Putamen (tissue), 1 donor: ENCODE results near the gene ANXA11.

Source experiments
- DNase-seq: peaks from one replicate; pipeline ENCODE4 v3.0.0-alpha.2; 2016; ENCODE audit warnings: low spot score

ANXA11 gene

DNA sequence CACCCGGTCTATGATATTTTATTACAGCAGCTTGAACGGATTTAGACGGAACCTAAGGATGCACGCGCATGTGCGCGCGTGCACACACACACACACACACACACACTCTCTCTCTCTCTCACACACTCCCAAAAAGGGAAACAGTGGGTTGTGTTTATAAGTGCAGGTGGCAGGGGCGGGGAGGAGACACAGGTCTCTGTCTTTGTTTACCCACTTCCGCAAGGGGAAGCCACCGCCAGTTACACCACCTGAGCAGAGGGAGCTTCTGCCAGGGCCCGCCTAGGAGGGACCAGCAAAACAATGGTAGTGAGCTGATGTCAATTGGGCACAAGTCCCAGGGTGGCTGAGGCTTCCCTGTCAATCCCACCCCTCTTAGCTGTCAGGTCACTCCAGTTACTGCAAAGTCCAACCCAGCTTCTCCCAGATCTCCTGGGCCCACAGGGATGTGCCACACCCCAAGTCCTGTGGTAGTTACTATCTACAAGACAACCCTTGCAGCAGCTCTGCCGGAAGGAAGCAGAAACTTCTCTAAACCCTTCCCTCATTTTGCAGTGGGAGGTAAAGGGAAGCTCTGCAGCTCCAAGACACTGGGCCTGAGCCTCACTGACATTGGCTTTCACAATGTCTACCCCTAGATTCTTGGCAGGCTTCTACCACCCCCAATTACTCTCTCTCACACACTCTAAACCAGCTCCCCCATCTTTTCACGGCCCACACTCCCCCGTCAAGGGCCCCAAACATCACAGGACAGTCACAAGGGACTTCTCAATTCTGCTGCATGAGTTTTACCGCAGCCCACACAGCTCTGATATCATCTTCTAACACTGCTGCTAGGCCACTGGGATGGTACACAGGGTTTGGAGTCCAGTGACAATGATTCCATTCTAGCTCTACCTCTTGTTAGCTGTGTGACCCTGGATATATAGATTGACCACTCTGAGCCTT, 17.6 kb downstream of the ANXA11 start:
- no peak for DNase-seq

DNA sequence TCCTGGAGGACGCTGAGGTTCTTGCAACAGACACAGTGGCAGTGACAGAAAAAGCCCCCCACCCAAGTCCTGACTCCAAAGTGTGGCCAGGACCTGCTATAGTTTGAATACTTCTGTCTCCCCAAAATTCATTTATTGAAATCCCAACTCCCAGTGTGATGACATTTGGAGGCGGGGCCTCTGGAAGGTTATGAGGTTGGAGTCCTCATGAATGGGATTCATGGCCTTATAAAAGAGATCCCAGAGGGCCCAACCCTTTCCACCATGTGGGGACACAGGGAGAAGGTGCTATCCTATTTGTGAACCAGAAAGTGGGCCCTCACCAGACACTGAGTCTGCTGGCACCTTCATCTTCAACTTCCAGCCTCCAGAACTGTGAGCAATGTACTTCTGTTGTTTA, 18.3 kb downstream of the ANXA11 start:
- no peak for DNase-seq

DNA sequence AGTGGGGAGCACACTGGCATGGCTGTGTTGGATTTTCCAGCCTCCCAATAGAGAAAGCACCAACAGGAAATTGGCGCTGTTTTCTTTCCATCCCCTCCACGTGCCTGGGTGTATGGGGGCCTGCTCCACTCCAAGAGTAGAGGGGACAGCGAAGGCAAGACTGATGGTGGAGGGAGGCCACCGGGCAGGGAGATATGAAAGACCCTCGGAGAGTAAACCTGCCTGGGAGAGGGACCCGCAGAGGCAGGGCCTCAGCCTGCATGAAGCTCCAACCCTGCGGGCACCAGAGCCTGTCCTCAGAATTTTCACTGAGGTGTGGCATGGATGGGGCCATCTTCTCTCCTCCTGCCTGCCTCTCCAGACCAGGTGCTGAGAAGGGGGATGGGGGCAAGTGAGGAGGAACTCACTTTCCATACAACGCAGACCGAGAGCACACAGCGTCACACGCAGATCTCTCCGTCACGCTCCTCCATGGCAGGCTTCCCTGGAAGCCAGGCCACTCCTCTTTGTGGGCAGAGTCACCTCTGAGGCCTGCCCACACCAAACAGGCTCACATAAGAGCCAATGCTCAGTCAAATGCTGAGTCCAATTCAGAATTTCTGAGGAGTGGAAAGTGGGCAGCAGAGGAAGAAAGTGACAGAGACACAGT, 18.8 kb downstream of the ANXA11 start:
- no peak for DNase-seq

DNA sequence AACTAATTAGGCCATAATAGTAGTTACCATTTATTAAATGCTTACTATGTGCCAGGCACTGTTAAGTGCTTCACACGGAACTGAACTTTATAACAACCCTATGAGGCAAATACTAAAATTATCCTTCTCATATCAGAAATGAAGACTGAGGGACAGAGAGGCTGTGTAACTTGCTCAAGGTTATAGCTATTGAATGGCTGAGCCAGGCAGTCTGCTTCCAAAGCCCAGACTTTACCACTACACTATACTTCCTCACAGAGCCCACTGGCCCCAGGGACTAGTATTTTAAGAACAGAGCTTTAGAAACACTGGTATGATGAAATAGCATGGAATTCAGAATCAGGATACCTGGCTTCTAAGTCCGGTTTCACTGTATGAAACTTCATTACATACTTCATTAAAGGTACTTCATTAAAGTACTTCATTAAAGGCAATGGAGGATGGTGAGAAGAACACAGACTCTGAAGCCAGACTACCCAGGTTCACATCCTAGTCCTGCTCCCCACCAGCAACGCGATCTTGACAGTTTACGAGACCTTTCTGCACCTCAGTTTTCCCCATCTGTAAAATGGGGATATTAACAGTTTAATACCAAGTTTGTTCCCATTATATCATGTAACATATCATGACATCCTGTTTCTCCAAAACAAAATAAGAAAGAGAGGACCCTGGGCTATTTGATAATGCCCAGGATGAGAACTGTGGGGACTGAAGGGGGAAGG, 19.6 kb downstream of the ANXA11 start:
- no peak for DNase-seq

DNA sequence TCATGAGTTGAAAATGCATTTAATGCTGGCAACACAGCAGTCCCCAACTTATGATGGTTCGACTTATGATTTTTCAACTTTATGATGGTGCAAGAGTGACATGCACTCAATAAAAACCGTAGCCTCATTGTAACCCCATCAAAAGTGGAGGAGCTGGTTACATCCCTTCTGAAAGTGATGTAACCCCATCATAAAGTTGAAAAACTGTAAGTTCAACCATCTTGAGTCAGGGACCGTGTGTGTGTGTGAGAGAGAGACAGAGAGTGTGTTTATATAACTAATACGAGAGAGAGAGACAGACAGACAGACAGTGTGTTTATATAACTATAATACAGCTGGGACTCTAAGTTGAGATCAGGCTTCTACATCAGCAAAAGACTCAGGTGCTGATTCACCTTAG, 21.0 kb downstream of the ANXA11 start:
- no peak for DNase-seq

DNA sequence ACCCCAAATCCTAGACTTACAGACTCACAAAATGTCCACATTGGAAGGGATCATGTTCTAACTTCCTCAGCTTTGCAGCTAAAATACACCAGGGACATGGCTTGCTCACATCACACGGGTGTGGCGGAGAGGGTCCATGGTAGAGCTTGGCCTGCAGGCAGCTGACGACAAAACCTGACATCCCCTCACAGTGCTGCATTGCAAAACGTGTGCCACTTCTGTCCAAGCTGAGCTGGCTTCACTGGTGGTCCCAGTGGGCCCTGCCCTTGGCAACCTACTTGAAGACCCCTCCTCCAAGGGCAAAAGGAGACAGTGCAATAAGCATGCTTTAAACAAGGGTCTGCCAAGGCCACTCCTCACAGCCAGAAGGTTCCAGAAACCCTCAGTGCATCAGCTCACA, 21.9 kb downstream of the ANXA11 start:
- no peak for DNase-seq

DNA sequence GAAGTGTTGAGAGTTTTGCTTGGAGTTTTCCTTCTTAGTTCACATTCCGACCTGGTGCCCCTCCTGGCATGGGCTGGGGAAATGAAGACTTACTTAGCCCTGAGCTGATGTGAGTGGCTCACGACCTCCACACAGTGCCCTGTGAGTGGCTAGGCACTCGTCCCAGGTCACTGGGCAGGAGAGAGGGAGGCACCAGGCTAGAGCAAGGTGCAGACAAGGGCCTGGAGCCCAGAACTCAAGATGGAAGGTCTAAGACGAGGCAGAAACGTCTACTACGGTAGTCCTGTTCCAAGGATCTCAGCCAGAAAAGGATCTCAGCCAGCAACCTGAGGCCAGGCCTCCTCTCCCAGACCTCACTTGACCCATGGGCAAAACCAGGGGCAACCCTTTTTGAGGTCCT, 22.4 kb downstream of the ANXA11 start:
- no peak for DNase-seq

DNA sequence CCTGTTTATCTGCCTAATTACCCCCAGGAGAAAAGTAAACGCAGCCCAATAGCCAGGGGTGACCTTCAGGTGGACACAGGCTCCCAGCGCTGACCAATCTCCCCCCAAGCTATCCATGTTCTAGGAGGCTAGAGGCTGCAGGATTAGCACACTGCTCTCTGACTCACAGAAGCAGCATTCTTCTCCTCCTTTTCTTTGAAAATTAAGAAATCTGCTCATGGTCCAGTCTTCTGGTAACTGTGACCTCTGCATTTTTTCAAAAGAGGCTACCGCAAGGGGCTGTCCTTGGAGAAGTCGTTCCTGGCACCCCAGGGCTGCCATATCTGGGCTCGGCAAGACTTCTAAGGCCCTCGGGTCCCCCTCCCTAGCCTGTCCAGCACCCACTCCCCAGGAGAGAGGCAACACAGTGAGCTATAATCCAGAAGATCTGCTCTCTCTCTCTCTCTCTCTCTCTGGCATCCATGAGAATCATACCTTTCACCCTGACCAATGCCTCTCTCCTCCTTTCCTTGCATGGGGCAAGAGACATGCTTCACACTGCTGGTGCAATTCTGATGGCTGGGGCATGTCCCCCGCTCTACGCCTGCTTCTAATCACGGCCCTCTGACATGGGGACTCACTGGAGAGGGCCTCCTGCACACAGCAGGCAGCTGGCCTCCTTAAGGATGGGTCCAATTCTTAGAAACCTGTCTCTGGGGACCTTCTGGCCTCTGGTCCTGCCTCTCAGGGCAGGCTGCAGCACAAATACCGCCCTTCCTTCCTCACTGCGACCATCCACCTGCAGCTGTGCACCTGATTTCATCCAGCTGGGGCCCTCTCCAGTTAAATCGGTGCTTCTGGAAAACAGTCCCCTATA, 27.3 kb downstream of the ANXA11 start:
- DNase-seq = no peak

DNA sequence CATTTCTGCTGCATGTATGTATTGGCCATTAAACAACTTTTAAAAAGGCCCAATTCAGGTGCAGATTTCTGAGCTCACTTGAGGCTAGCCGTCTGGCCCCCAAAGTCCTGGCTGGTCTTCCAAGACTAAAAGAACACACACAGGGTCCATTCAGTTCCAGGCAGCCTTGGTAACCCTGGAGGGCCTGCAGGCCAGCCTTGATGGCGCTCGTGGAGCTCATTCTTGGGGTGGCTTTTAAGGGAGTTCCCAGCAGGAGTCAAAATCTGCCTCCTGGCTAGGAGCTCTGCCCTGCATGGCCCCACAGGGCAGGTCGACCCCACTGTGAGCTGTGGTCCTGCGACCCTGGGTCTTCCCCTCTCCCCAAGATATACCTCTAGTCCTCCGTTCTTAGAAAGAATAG, 28.8 kb downstream of the ANXA11 start:
- DNase-seq = no peak

DNA sequence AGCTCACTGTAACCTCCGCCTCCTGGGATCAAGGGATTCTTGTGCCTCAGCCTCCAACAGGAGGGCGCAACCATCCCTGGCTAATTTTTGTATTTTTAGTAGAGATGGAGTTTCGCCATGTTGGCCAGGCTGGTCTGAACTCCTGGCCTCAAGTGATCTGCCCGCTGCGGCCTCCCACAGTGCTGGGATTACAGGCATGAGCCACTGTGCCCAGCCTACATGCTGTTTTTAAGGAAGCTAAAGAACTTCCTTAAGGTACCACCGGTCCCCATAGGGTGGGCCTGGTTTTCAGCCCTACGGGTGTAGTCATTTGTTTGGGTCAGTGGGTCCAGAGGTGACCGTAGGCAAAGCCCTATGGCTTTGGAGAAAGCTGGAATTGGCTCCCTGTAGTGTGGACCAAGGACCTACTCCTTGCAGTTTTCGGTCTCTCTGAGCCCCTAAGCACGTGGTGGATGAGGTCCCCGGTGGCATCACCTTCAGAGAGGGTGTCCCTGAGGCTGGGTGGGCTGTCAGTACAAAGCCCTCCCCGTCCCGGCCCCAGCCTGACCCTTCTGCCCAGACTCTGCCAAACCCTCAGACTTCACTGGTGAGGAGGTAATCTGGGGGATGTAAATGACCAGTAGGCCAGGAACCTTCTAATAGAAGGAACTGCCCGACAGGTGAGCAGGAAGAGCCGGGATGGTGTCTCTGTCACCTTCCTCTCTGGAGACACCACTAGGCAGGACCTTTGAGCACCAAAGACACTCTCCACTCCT, 30.5 kb downstream of the ANXA11 start:
- DNase-seq = no peak

DNA sequence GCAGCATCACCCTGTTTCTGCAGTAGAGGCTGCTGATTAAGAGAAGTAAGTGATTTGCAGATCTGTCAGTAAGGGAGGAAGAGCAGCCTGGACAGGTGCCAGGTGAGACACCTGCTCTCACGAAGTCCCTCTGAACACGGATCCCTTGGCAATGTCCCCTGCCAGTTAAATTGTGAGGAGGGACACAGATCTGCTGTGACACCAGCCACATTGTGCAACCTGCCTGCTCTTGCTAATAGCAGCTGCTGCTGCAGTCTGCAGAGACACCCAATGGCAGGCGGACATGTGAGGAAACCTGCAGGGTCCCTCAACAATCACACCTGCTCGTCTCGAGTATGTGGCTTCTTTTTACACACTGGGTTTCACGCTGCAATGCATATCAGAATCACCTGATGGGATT, 31.9 kb downstream of the ANXA11 start:
- no peak for DNase-seq

DNA sequence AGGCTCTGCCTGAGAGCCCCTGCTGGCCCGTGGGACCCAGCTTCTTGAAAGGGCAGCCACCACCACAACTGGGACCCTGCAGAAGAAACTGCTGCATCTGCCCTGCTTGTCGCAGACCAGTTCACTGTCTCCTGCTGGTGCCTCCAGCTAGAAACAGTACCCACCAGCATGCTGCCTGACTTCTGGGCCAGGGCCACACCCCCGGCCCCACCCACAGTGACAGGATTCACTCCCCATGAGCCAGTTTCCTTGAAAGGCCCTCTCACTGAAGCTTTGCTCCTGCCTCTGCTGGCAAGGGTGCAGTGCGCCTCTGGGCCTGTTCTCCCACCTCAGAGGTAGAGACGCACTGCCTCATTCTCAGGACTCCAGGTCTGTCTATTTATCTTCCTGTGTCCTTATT, 32.4 kb downstream of the ANXA11 start:
- DNase-seq = no peak

DNA sequence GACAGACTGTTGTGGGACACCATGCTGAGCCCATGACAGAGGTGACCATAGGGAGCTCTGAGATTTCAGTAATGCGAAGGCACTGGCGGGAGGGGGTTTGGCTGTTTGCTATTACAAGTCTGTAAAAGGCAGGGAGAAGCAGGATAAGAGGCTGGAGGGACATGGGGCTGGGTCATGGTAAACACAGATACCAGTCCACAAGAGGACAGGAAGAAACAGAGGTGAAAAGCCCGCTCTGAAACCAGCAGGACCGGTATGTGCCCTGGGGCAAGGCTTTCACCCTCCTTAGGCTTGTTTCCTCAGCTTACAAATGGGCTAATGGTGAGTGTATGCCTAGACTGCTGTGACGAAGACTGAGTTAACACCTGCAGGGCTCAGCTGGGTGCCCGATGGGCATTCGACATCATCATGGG, 34.1 kb downstream of the ANXA11 start:
- DNase-seq = no peak

DNA sequence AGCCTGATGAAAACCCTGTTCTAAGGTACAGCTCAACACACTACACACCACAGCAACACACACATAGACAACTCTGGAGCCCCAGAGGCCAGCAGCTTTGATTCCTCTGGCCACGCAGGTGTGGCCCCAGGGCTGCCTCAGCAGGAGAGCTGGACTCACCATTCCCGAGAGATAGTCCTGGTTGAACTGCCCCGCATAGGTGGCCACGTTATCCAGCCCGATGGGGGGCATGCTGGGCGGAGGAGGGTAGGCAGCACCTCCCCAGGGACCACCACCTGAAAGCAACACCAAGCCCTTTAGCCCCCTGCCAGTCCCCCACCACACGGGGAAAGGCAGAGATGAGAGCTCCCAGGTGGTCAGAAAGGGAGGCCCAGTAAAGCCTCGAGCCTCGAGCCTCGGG, 34.7 kb downstream of the ANXA11 start:
- no peak for DNase-seq

DNA sequence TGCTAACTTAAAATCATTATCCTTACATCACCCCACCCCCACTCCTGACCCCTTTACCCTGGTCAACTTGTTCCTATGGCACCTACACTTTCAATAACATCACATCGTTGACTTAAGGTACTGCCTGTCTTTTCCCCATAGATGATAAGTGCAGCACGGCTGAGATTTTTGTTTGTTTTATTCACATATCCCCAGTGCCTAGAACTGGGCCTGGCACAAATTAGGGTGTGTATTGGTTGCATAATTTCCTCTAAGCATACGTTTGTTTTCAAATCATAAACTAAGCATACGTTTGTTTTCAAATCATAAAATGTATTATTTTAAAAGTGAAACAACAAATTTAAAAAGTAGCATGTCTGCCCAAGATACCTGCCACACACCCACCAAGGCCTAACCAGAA, 35.3 kb downstream of the ANXA11 start:
- no peak for DNase-seq

DNA sequence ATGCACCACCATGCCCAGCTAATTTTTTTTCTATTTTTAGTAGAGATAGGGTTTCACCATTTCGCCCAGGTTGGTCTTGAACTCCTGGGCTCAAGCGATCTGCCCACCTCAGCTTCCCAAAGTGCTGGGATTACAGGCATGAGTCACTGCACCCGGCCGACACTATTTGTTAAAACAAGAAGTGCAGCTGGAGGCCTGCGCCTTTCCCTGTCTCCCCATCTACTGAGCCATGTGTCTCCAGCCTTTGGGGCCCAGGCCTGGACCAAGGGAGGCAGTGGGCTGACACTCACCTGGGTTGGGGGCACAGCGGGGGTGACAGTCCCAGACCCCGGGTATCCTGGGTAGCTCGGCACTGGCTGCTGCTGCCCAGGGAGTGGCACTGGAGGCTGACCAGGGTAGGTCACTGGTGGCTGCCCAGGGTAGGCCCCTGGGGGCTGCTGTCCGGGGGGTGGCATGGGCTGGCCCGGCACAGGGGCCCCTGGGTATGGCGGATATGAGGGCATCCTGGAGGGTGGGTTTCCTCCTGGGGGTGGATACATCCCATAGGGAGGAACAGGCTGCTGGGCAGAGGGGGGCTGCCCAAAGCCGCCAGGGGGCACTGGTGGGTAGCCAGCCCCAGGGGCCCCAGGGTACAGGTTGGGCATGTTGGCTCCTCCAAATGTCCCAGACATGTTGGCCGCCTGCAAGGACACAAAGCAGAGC, 36.5 kb downstream of the ANXA11 start:
- no peak for DNase-seq

DNA sequence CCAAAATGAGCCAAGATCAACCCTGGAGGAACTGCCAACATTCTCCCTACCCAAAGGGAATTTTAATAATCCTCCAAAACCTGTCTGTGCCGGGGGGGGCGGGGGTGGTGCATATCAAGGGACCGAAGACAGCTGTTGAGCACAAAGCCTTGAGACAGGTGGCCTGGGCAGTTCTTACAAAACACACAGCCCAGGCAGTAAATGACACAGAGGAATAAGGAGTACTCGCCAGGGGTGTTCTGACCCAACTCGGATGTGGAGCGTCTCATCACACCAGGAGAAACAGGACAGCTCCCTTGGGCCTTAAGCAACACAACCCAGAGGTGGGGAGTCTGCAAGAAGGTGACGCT, 37.2 kb downstream of the ANXA11 start:
- DNase-seq = no peak

DNA sequence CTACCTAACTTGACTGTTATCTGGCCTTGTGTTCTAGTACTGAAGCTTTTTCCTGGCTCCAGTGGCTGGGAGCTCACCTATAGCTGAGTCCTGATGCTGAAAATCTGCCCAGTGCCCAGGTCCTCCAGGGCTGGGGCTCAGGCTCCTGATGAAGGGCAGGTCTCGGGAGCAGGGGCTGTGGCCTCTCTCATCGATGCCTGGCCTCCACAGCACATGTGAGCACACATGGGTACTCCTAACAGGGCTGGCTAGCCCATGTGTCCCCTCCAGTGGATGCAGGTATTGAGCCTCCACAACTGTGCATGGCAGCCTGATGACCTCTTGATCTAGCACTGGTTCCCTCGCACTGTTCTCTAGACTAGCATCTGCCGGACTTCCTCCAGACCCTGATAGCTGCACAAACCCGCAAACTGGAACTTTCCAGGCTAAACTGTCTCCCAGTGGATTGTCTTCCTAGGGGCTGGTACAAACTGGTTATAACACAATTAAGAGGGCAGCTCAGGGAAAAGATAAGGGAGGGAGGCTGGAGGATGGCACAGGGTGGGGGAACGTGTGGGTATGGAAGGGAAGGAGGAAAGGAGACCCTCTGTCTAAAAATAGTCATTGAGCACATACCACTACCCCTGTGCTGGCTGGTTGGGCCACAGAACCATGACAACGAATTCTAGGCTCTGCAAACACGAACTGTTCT, 37.7 kb downstream of the ANXA11 start:
- no peak for DNase-seq

DNA sequence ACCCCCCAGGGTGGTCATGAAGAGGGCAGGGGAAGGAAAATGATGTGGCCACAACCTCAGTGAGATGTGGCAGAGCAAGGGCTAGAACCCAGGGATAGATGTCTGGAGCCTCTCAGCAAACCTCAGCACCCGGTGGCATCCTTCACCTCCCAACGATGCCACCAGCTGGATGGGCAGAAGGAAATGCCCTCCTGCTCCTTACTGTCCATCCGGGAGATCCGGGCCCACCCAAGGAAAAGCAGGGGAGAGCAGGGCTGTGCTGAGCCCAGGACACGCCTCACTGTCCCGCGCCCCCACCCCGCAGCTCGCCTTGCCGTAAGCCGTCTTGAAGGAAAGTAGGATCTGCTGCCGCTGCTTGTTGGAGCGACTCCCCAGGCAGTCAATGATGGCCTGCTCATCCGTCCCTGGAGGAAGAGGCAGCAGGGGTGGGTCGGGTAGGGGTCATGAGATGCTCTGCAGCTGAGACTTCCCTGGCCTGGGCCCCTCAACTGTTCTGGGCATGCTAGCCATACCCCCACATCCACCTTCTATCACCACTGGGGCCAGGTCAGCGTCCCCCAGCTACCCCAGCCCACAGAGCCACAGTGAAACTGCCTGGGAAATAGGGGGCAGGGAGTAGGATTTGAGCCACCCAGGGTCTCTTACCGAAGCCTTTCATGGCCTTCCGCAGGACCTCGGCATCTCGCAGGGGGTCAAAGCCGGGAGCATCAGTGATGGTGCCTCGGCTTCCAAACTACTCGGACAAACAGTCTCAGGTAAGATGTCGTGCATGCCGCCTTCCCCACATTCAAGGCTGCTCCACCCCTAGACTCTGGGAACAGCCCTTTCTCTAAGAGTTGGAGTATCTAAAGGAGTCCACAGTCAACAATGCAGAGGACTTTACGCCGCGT, 38.5 kb downstream of the ANXA11 start:
- DNase-seq = no peak
